GM23338 (cell line): ENCODE measurements around the gene SMNDC1.

Experiments used
- CREB1 ChIP-seq: fragments of 250-450 bp; sonication (Bioruptor Pico); IDR thresholded peaks from 2 replicates; pipeline ENCODE4 v1.5.0; 2020; ENCODE audit warnings: low read depth, mild to moderate bottlenecking, moderate library complexity
- EZH2 ChIP-seq: fragments of 200-600 bp; sonication (generic); IDR thresholded peaks from one replicate; pipeline ENCODE4 v1.8.0; 2017; ENCODE audit warnings: antibody characterized with exemption, mild to moderate bottlenecking, low read depth; ENCODE audit not compliant: unreplicated experiment
- EZH2phosphoT487 ChIP-seq: fragments of 200-600 bp; sonication (generic); IDR thresholded peaks from one replicate; pipeline ENCODE4 v1.8.1; 2018; ENCODE audit warnings: antibody characterized with exemption; ENCODE audit not compliant: unreplicated experiment
- JUNB ChIP-seq: IDR thresholded peaks from one replicate; pipeline ENCODE4 v1.6.1; 2016; ENCODE audit warnings: antibody characterized with exemption; ENCODE audit not compliant: unreplicated experiment
- NANOG ChIP-seq: IDR thresholded peaks from 2 replicates; pipeline ENCODE4 v1.6.1; 2016; ENCODE audit warnings: antibody characterized with exemption, borderline replicate concordance
- POLR2AphosphoS5 ChIP-seq: IDR thresholded peaks from 2 replicates; pipeline ENCODE4 v1.6.1; 2016; ENCODE audit warnings: antibody characterized with exemption, low read depth
- STAT1 ChIP-seq: IDR thresholded peaks from one replicate; pipeline ENCODE4 v1.6.1; 2016; ENCODE audit warnings: antibody characterized with exemption; ENCODE audit not compliant: unreplicated experiment
- ZNF114 ChIP-seq: fragments of 250-450 bp; sonication (Bioruptor Pico); IDR thresholded peaks from 2 replicates; pipeline ENCODE4 v1.5.0; 2020; ENCODE audit warnings: mild to moderate bottlenecking, moderate library complexity
- ZNF331 ChIP-seq: fragments of 250-450 bp; sonication (Bioruptor Pico); IDR thresholded peaks from 2 replicates; pipeline ENCODE4 v1.5.0; 2020; ENCODE audit warnings: low read depth, mild to moderate bottlenecking, moderate library complexity
- TF ChIP-seq, protein P1 (sequence below), 2 experiments: fragments of 200-600 bp in 1 of 2; sonication (generic) in 1 of 2; conservative IDR thresholded peaks; 2 replicates each; pipeline versions ENCODE4 v1.5.1 to v1.6.1; 2016 to 2017; ENCODE audit warnings: antibody characterized with exemption in 2 of 2, low read depth in 2 of 2, mild to moderate bottlenecking in 2 of 2, moderate library complexity in 1 of 2
- TF ChIP-seq, protein P2 (sequence below): IDR thresholded peaks from one replicate; pipeline ENCODE4 v1.6.1; 2018; ENCODE audit warnings: antibody characterized with exemption; ENCODE audit not compliant: unreplicated experiment

- TF ChIP-seq, protein P1, sequence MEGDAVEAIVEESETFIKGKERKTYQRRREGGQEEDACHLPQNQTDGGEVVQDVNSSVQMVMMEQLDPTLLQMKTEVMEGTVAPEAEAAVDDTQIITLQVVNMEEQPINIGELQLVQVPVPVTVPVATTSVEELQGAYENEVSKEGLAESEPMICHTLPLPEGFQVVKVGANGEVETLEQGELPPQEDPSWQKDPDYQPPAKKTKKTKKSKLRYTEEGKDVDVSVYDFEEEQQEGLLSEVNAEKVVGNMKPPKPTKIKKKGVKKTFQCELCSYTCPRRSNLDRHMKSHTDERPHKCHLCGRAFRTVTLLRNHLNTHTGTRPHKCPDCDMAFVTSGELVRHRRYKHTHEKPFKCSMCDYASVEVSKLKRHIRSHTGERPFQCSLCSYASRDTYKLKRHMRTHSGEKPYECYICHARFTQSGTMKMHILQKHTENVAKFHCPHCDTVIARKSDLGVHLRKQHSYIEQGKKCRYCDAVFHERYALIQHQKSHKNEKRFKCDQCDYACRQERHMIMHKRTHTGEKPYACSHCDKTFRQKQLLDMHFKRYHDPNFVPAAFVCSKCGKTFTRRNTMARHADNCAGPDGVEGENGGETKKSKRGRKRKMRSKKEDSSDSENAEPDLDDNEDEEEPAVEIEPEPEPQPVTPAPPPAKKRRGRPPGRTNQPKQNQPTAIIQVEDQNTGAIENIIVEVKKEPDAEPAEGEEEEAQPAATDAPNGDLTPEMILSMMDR (conservative IDR thresholded peaks at IDR 0.05; ENCODE audit: low read depth in 2 of 2) = no peak
- TF ChIP-seq EZH2 = no peak
- TF ChIP-seq JUNB = no peak
- no peak for TF ChIP-seq POLR2AphosphoS5
- TF ChIP-seq, protein P2, sequence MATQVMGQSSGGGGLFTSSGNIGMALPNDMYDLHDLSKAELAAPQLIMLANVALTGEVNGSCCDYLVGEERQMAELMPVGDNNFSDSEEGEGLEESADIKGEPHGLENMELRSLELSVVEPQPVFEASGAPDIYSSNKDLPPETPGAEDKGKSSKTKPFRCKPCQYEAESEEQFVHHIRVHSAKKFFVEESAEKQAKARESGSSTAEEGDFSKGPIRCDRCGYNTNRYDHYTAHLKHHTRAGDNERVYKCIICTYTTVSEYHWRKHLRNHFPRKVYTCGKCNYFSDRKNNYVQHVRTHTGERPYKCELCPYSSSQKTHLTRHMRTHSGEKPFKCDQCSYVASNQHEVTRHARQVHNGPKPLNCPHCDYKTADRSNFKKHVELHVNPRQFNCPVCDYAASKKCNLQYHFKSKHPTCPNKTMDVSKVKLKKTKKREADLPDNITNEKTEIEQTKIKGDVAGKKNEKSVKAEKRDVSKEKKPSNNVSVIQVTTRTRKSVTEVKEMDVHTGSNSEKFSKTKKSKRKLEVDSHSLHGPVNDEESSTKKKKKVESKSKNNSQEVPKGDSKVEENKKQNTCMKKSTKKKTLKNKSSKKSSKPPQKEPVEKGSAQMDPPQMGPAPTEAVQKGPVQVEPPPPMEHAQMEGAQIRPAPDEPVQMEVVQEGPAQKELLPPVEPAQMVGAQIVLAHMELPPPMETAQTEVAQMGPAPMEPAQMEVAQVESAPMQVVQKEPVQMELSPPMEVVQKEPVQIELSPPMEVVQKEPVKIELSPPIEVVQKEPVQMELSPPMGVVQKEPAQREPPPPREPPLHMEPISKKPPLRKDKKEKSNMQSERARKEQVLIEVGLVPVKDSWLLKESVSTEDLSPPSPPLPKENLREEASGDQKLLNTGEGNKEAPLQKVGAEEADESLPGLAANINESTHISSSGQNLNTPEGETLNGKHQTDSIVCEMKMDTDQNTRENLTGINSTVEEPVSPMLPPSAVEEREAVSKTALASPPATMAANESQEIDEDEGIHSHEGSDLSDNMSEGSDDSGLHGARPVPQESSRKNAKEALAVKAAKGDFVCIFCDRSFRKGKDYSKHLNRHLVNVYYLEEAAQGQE = no peak
- no peak for TF ChIP-seq CREB1 (CRISPR knock-in tag)
- TF ChIP-seq EZH2phosphoT487 = no peak
- no peak for TF ChIP-seq ZNF114 (CRISPR knock-in tag)
- no peak for TF ChIP-seq STAT1
- no peak for TF ChIP-seq ZNF331 (CRISPR knock-in tag)
- no peak for TF ChIP-seq NANOG
These were observed 63.3 kb downstream of the SMNDC1 start for GRCh38 chr10:110241407-110241806.
